NCI-H146 treated with DMSO at 0.1 percent for 48 hours (cell line): ENCODE data around the gene EPB41L4B.
"Not testable (repeated sequence)": the region's sequence is repeated elsewhere in the genome, so short reads cannot be mapped to it uniquely, and the experiment has no call there.

Source experiments
- DNase-seq: peaks from one replicate; lab custom pipeline; 2025; ENCODE audit not compliant: unreplicated experiment; lab: John Stamatoyannopoulos, UW

The EPB41L4B gene

DNA sequence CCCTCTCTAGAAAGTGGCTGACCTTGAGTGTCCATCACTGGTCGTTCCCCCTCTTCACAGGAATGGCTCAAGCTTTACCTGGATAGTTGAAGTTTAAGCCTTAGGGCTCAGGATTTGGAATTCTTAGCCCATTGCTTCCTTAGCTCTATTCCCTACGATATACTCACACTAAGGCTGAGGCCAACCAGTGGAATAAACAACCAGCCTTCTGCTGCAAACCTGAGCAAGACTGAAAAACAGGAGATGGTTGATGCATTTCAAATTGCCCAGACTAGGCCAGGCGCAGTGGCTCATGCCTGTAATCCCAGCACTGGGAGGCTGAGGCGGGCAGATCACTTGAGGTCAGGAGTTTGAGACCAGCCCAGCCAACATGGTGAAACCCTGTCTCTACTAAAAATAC, 194.2 kb downstream of the EPB41L4B start:
- not testable (repeated sequence) for DNase-seq

DNA sequence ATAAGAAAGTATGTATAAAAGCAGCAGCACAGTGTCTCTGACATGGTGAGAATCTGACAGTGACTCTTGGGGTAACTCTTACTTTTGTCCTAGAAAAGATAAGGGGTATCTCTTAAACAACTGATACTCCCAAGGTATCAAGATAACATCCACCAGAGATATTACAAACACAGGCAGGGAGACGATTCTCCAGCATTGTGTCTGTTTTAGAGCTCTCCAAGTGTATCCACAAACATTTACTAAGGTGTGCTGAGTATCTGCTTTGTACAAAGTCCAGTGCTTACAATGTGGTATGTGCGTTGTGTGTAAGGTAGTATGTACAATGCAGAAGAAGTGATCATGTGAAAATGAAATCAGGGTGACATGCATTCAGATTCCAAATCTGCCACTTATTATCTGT, 196.7 kb downstream of the EPB41L4B start:
- DNase-seq, result no peak

GRCh38 chr9:109122726-109123621, 197.9 kb downstream of the EPB41L4B start:
- DNase-seq, result no peak
